H9 (cell line): ENCODE data around the gene VEZF1. TPM values are rescaled to one million over a fixed set of nuclear protein-coding genes. Genes with fewer than 3 reads are reported as not detected.

Experiments used
- DNase-seq: peaks from one replicate; pipeline ENCODE4 v3.0.0-alpha.2; 2017
- H2AFZ ChIP-seq: one replicate; pipeline ENCODE4 v1.6.1; 2013; ENCODE audit warnings: mild to moderate bottlenecking, low read length, control low read depth, moderate library complexity
- H2AK5ac ChIP-seq: 2 replicates; pipeline ENCODE4 v1.6.1; 2013; ENCODE audit warnings: low read length, control low read depth, mixed read lengths; ENCODE audit not compliant: insufficient read length
- H2BK120ac ChIP-seq: one replicate; pipeline ENCODE4 v1.6.1; 2013; ENCODE audit warnings: low read depth, mild to moderate bottlenecking, low read length, control low read depth, inconsistent platforms; ENCODE audit not compliant: poor library complexity, severe bottlenecking
- H2BK12ac ChIP-seq: 2 replicates; pipeline ENCODE4 v1.6.1; 2013; ENCODE audit warnings: low read length, control low read depth, mixed read lengths, low read depth; ENCODE audit not compliant: insufficient read length
- H2BK15ac ChIP-seq: 2 replicates; pipeline ENCODE4 v1.6.1; 2013; ENCODE audit warnings: low read depth, low read length, control low read depth
- H2BK20ac ChIP-seq: one replicate; pipeline ENCODE4 v1.6.1; 2013; ENCODE audit warnings: low read depth, mild to moderate bottlenecking, low read length, control low read depth, inconsistent platforms; ENCODE audit not compliant: poor library complexity, severe bottlenecking
- H2BK5ac ChIP-seq: 2 replicates; pipeline ENCODE4 v1.6.1; 2013; ENCODE audit warnings: low read length, control low read depth, mixed read lengths; ENCODE audit not compliant: insufficient read length
- H3K14ac ChIP-seq: 2 replicates; pipeline ENCODE4 v1.6.1; 2013; ENCODE audit warnings: low read length, control low read depth; ENCODE audit not compliant: insufficient read depth
- H3K18ac ChIP-seq: 2 replicates; pipeline ENCODE4 v1.6.1; 2013; ENCODE audit warnings: low read depth, mild to moderate bottlenecking, mixed read lengths, low read length, control low read depth; ENCODE audit not compliant: insufficient read length
- H3K23ac ChIP-seq: 2 replicates; pipeline ENCODE4 v1.6.1; 2013; ENCODE audit warnings: low read length, control low read depth, mixed read lengths, low read depth; ENCODE audit not compliant: insufficient read length
- H3K23me2 ChIP-seq: 2 replicates; pipeline ENCODE4 v1.6.1; 2013; ENCODE audit warnings: low read depth, mild to moderate bottlenecking, mixed read lengths, low read length, control low read depth; ENCODE audit not compliant: insufficient read length, poor library complexity, severe bottlenecking
- H3K27ac ChIP-seq: 2 replicates; pipeline ENCODE4 v1.5.1; 2013; ENCODE audit warnings: low read length, control low read depth, mixed read lengths, low read depth; ENCODE audit not compliant: insufficient read length
- H3K27me3 ChIP-seq: 2 replicates; pipeline ENCODE4 v1.6.1; 2013; ENCODE audit warnings: low read length, control low read depth, inconsistent platforms; ENCODE audit not compliant: insufficient read depth
- H3K4ac ChIP-seq: 2 replicates; pipeline ENCODE4 v1.6.1; 2013; ENCODE audit warnings: low read depth, mild to moderate bottlenecking, control low read depth, inconsistent platforms, low read length, moderate library complexity
- H3K4me1 ChIP-seq: 2 replicates; pipeline ENCODE4 v1.6.1; 2013; ENCODE audit warnings: low read length, control low read depth, inconsistent platforms; ENCODE audit not compliant: insufficient read depth
- H3K4me2 ChIP-seq: 2 replicates; pipeline ENCODE4 v1.6.1; 2013; ENCODE audit warnings: low read length, control low read depth, mixed read lengths; ENCODE audit not compliant: insufficient read length, insufficient read depth
- H3K56ac ChIP-seq: 2 replicates; pipeline ENCODE4 v1.6.1; 2013; ENCODE audit warnings: low read depth, mild to moderate bottlenecking, mixed read lengths, low read length, control low read depth; ENCODE audit not compliant: insufficient read length
- H3K79me1 ChIP-seq: 2 replicates; pipeline ENCODE4 v1.6.1; 2013; ENCODE audit warnings: low read depth, mild to moderate bottlenecking, moderate library complexity, low read length, control low read depth, inconsistent platforms; ENCODE audit not compliant: insufficient read depth, poor library complexity, severe bottlenecking
- H3K79me2 ChIP-seq: 2 replicates; pipeline ENCODE4 v1.6.1; 2013; ENCODE audit warnings: low read length, control low read depth, inconsistent platforms; ENCODE audit not compliant: insufficient read depth
- H3K9ac ChIP-seq: 2 replicates; pipeline ENCODE4 v1.6.1; 2013; ENCODE audit warnings: low read length, control low read depth, mixed read lengths; ENCODE audit not compliant: insufficient read length; ENCODE audit errors: extremely low read depth
- H3K9me3 ChIP-seq: one replicate; pipeline ENCODE4 v1.6.1; 2013; ENCODE audit warnings: low read depth, low read length, inconsistent platforms; ENCODE audit not compliant: control insufficient read depth
- H3T11ph ChIP-seq: one replicate; pipeline ENCODE4 v1.6.1; 2013; ENCODE audit warnings: mild to moderate bottlenecking, low read length, control low read depth, inconsistent platforms
- H4K20me1 ChIP-seq: one replicate; pipeline ENCODE4 v1.6.1; 2013; ENCODE audit not compliant: control insufficient read depth, insufficient read length, insufficient read depth
- H4K5ac ChIP-seq: 2 replicates; pipeline ENCODE4 v1.6.1; 2013; ENCODE audit warnings: low read depth, mild to moderate bottlenecking, mixed read lengths, low read length, control low read depth; ENCODE audit not compliant: insufficient read length
- H4K8ac ChIP-seq: replicated peaks from 2 replicates; pipeline ENCODE4 v1.6.1; 2013; ENCODE audit warnings: low read length, control low read depth, mixed read lengths, low read depth; ENCODE audit not compliant: insufficient read length
- H4K91ac ChIP-seq: 2 replicates; pipeline ENCODE4 v1.6.1; 2013; ENCODE audit warnings: low read depth, mild to moderate bottlenecking, moderate library complexity, mixed read lengths, low read length, control low read depth; ENCODE audit not compliant: insufficient read length
- H3K27ac Mint-ChIP-seq, 3 experiments: 2 replicates in 2 of 3; 3 replicates in 1 of 3; pipeline ENCODE4 v1.8.0; 2020 to 2021; ENCODE audit warnings: mixed read lengths in 3 of 3, mild to moderate bottlenecking in 1 of 3, moderate library complexity in 1 of 3
- H3K27me3 Mint-ChIP-seq: 2 replicates; pipeline ENCODE4 v1.8.0; 2021; ENCODE audit warnings: low read depth, mild to moderate bottlenecking, moderate library complexity, mixed read lengths
- H3K36me3 Mint-ChIP-seq, 3 experiments: 2 replicates in 2 of 3; 3 replicates in 1 of 3; pipeline ENCODE4 v1.8.0; 2020 to 2021; ENCODE audit warnings: low read depth in 3 of 3, mixed read lengths in 3 of 3; ENCODE audit not compliant: insufficient read depth in 1 of 3
- H3K4me1 Mint-ChIP-seq, 2 experiments: 2 replicates each; pipeline ENCODE4 v1.8.0; 2020; ENCODE audit warnings: mixed read lengths in 2 of 2
- H3K4me3 Mint-ChIP-seq, 2 experiments: 2 replicates in 1 of 2; 3 replicates in 1 of 2; pipeline ENCODE4 v1.8.0; 2020 to 2021; ENCODE audit warnings: mild to moderate bottlenecking in 2 of 2, mixed read lengths in 2 of 2, moderate library complexity in 1 of 2
- H3K9me3 Mint-ChIP-seq, 2 experiments: 2 replicates in 1 of 2; 3 replicates in 1 of 2; pipeline ENCODE4 v1.8.0; 2020; ENCODE audit warnings: mild to moderate bottlenecking in 2 of 2, mixed read lengths in 2 of 2, moderate library complexity in 1 of 2
- CTCF ChIP-seq: fragments of 200-600 bp; sonication (generic); conservative IDR thresholded peaks from 3 replicates; pipeline ENCODE4 v1.8.0; 2021; ENCODE audit warnings: antibody characterized with exemption, mild to moderate bottlenecking
- WGBS: extraction: QIAGEN DNeasy Blood & Tissue Kit; methylation state at CpG from one replicate; pipeline ENCODE4 v1.1.7; 2013; ENCODE audit warnings: missing lambda C conversion rate, low lambda C conversion rate, mixed read lengths; ENCODE audit not compliant: insufficient read length; ENCODE audit errors: extremely low coverage; 5-methylcytosine and 5-hydroxymethylcytosine counted together
- total RNA-seq: library from RNA; stranded (reverse); gene quantifications from 2 replicates; pipeline ENCODE4 v1.2.1, GENCODE V29; 2021

Gene VEZF1
- total RNA-seq, 1 experiment from 2014 or later: 58.1 TPM

GRCh38 chr17:57945996-57946797 is 41.9 kb downstream of the VEZF1 start:
- no peak overlapping the region for H3T11ph ChIP-seq
- no CpG with 5 or more reads among the region's 6 CpGs for WGBS
- TF ChIP-seq CTCF: no peak
- no peaks in the 10 kb centered on the region; the same call in 1 of the 2 replicates for H3K27me3 Mint-ChIP-seq
- H3K23me2 ChIP-seq: no peaks in the 10 kb centered on the region
- no peak overlapping the region for H3K9ac ChIP-seq
- H3K4me2 ChIP-seq: no peak overlapping the region
- H3K23ac ChIP-seq: no peak overlapping the region
- H2AFZ ChIP-seq: no peak overlapping the region
- no peaks in the 10 kb centered on the region for H3K79me1 ChIP-seq
- no peak overlapping the region for H4K91ac ChIP-seq
- H3K27ac ChIP-seq: no peak overlapping the region
- no peak overlapping the region for H3K18ac ChIP-seq
- no peaks in the 10 kb centered on the region for H3K79me2 ChIP-seq
- no peaks in the 10 kb centered on the region for H3K9me3 Mint-ChIP-seq
- peaks cover 5% of the 10 kb centered on the region; the same call in 1 of the 2 replicates for H3K4me1 ChIP-seq
- H2BK5ac ChIP-seq: no peak overlapping the region
- no peak overlapping the region for H4K8ac ChIP-seq
- H2BK20ac ChIP-seq: no peak overlapping the region
- H3K27ac Mint-ChIP-seq: peak overlapping the region in 2 of 3 experiments; percentile 0 to 73; a peak in 2 of 7 replicates
- H4K20me1 ChIP-seq: peaks cover 2% of the 10 kb centered on the region
- no peak overlapping the region for H3K4ac ChIP-seq
- no peak overlapping the region for H3K14ac ChIP-seq
- no peak for DNase-seq
- H2BK120ac ChIP-seq: no peak overlapping the region
- H2AK5ac ChIP-seq: no peak overlapping the region
- H3K9me3 ChIP-seq: no peaks in the 10 kb centered on the region
- no peaks in the 10 kb centered on the region for H3K36me3 Mint-ChIP-seq
- no peak overlapping the region for H2BK15ac ChIP-seq
- peaks cover 34 to 41% of the 10 kb centered on the region in 2 experiments for H3K4me1 Mint-ChIP-seq
- no peak overlapping the region for H2BK12ac ChIP-seq
- H3K56ac ChIP-seq: no peak overlapping the region
- H3K27me3 ChIP-seq: no peaks in the 10 kb centered on the region
- no peak overlapping the region for H4K5ac ChIP-seq
- no peak overlapping the region for H3K4me3 Mint-ChIP-seq
